ENCODE results near the gene TRIM66.

Gene TRIM66

GRCh38 chr11:8706673-8707432 is 24.4 kb upstream of the TRIM66 start:
- Histone ChIP-seq H3K4me3 (ENCODE audit: low read depth, low read length) (no peak overlapping the region), H3K36me3 (peaks cover 33% of the 10 kb centered on the region), H3K9me3 (ENCODE audit: severe bottlenecking) (no peaks in the 10 kb centered on the region), H3K27ac (no peak overlapping the region), H3K27me3 (ENCODE audit: insufficient read depth, low read depth, severe bottlenecking) (no peaks in the 10 kb centered on the region)
- no peak for DNase-seq
- no peak for TF ChIP-seq CTCF (IDR thresholded peaks at IDR 0.05; ENCODE audit: low read depth, low read length)

- H3K9me3 ChIP-seq (ENCODE audit: severe bottlenecking) = no peaks in the 10 kb centered on the region
- H3K4me3 ChIP-seq (ENCODE audit: low read depth, low read length) = no peak overlapping the region
- peaks cover 37% of the 10 kb centered on the region for H3K36me3 ChIP-seq
- H3K27me3 ChIP-seq (ENCODE audit: insufficient read depth, low read depth, severe bottlenecking) = no peaks in the 10 kb centered on the region
- no peak overlapping the region for H3K27ac ChIP-seq
- DNase-seq = no peak
- no peak for TF ChIP-seq CTCF (IDR thresholded peaks at IDR 0.05; ENCODE audit: low read depth, low read length)
Observed at GRCh38 chr11:8705146-8705545, 22.7 kb upstream of the TRIM66 start.

- Histone ChIP-seq H3K9me3 (ENCODE audit: severe bottlenecking) (no peaks in the 10 kb centered on the region), H3K27ac (no peak overlapping the region), H3K36me3 (peaks cover 46% of the 10 kb centered on the region), H3K4me3 (ENCODE audit: low read depth, low read length) (no peak overlapping the region), H3K27me3 (ENCODE audit: insufficient read depth, low read depth, severe bottlenecking) (no peaks in the 10 kb centered on the region)
- no peak for DNase-seq
- TF ChIP-seq CTCF (IDR thresholded peaks at IDR 0.05; ENCODE audit: low read depth, low read length) = no peak
Observed at GRCh38 chr11:8704136-8704535, 21.7 kb upstream of the TRIM66 start.

GRCh38 chr11:8702598-8702915 is 20.1 kb upstream of the TRIM66 start:
- no peaks in the 10 kb centered on the region for H3K9me3 ChIP-seq (ENCODE audit: severe bottlenecking)
- no peak overlapping the region for H3K27ac ChIP-seq
- DNase-seq = no peak
- no peak overlapping the region for H3K4me3 ChIP-seq (ENCODE audit: low read depth, low read length)
- TF ChIP-seq CTCF (IDR thresholded peaks at IDR 0.05; ENCODE audit: low read depth, low read length) = no peak
- H3K27me3 ChIP-seq (ENCODE audit: insufficient read depth, low read depth, severe bottlenecking) = no peaks in the 10 kb centered on the region
- H3K36me3 ChIP-seq = peaks cover 49% of the 10 kb centered on the region

- no peaks in the 10 kb centered on the region for H3K27me3 ChIP-seq (ENCODE audit: insufficient read depth, low read depth, severe bottlenecking)
- H3K36me3 ChIP-seq = peaks cover 51% of the 10 kb centered on the region
- DNase-seq = no peak
- H3K9me3 ChIP-seq (ENCODE audit: severe bottlenecking) = no peaks in the 10 kb centered on the region
- no peak for TF ChIP-seq CTCF (IDR thresholded peaks at IDR 0.05; ENCODE audit: low read depth, low read length)
- H3K4me3 ChIP-seq (ENCODE audit: low read depth, low read length) = no peak overlapping the region
- H3K27ac ChIP-seq = no peak overlapping the region
Observed at GRCh38 chr11:8701891-8702597, 19.6 kb upstream of the TRIM66 start.
